Right ventricle myocardium inferior (tissue), 1 donor: Measurements from ENCODE around the gene SPACA5B. TPM values are rescaled to one million over a fixed set of nuclear protein-coding genes. Genes with fewer than 3 reads are reported as not detected.
"Not testable (repeated sequence)": the region's sequence is repeated elsewhere in the genome, so short reads cannot be mapped to it uniquely, and the experiment has no call there.

Source experiments
- ATAC-seq: fragments of 200-7000 bp; cut with Tn5 transposase; one replicate; pipeline ENCODE4 v1.9.1; 2020; ENCODE audit warnings: mild to moderate bottlenecking, moderate library complexity
- DNase-seq: peaks from one replicate; pipeline ENCODE4 v3.0.0; 2021; ENCODE audit errors: missing footprints
- intact Hi-C: fragments of 100-400 bp; cut with DNase I; formaldehyde crosslinking; loops from one replicate; pipeline ENCODE4 v1.11.0; 2022
- long read RNA-seq: library from polyadenylated mRNA; unstranded; transcript quantifications from one replicate; pipeline ENCODE4 v2.0.0, GENCODE V29; 2021
- total RNA-seq: library from RNA; stranded (reverse); fragmentation: NEBNext Ultra II Directional; extraction: Animal tissue kit (Norgen Biotek cat#: 25700); gene quantifications from one replicate; pipeline ENCODE4 v1.2.1, GENCODE V29; 2021
- donor health status: DM: no; HTN: yes; CAD: no; lungs with severe emphysema.

The SPACA5B gene
- total RNA-seq: not detected
- long read RNA-seq: 0 reads

DNA sequence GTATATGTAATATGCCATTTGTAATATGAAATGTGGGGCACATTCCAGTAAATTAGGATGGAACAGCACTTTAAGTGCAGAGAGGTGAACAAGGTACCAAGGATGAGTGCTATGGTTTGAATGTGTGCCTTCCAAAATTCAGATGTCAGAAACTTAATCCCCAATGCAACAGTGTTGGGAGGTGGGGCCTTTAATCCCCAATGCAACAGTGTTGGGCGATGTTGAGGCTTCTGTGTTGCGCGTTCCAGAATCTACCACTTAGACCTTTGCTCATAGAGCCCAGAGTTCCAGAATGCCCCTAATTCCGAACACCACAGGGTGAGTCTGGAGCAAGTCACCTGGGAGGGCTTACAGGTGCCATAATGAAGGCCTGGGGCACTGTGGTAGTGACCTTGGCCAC, at the start of gene SPACA5B:
Gene SPACA5B, plus strand, starts transcription at position 301 of the 400 bp plus-strand sequence. Its CDS starts 62 bp downstream, at position 363.
- not testable (repeated sequence) for ATAC-seq

GRCh38 chrX:48083212-48083611, 47.2 kb upstream of the SPACA5B start:
- DNase-seq (no peak), ATAC-seq (peak; percentile 62)
- intact Hi-C loops: loop anchor here (5.0 kb wide), 1 partner anchor 424 kb away; the partner anchor contains the start of gene PORCN

More for the DNA sequence above, at the start of gene SPACA5B:
- intact Hi-C loops, DNase-seq: not testable (repeated sequence)

DNA sequence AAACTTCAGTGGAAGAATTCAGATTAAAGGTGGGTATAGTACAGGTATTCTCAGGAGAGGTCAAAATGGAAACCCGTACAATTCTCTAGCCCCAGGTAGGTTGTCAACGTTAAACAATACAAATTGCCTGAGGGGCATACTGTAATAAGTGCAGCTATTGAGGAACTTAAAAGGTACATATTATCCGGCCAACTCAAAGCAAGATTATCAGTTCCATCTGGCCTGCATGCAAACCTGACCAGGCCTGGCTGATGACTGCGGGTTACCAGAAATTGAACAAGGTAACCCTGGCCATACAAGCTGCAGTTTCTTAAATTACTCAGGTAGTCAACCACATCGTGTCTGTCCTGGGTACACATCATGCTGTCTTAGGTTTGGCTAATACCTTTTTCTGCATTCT, 46.7 kb upstream of the SPACA5B start:
- DNase-seq (no peak), ATAC-seq (no peak)
- intact Hi-C loops: loop anchor here (5.0 kb wide), 1 partner anchor 424 kb away; the partner anchor contains the start of gene PORCN

GRCh38 chrX:48086082-48086481, 44.3 kb upstream of the SPACA5B start:
- ATAC-seq (no peak), DNase-seq (no peak)
- intact Hi-C loops: no loop called here

DNA sequence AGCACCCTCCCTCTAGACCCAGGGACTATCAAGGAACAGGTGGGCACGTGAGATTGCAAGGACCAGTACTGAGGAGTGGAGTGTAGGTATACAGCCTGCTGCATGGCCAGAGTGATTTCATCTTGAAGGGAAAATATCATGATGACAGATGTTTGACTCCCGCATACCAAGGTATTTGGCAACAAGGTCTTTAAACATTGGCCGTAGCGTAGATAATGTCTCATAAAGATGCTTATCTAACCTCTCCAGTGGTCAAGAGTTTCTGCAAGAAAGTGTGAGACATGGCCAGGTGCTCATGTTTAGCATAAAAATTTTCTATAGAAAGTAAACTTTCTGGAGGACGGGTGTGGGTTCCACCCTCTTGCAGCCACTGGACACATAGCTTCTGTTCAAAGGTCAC, 40.3 kb upstream of the SPACA5B start:
- DNase-seq (no peak), ATAC-seq (no peak)
- intact Hi-C loops: no loop called here

- DNase-seq, ATAC-seq, intact Hi-C loops: not testable (repeated sequence)
Measured at GRCh38 chrX:48092558-48092957, 37.9 kb upstream of the SPACA5B start.

- ATAC-seq (no peak), DNase-seq (no peak)
- intact Hi-C loops: no loop called here
Measured at GRCh38 chrX:48101443-48101842, 29.0 kb upstream of the SPACA5B start.

GRCh38 chrX:48102874-48103374, 27.5 kb upstream of the SPACA5B start:
- ATAC-seq (no peak), DNase-seq (no peak)
- intact Hi-C loops: no loop called here

DNA sequence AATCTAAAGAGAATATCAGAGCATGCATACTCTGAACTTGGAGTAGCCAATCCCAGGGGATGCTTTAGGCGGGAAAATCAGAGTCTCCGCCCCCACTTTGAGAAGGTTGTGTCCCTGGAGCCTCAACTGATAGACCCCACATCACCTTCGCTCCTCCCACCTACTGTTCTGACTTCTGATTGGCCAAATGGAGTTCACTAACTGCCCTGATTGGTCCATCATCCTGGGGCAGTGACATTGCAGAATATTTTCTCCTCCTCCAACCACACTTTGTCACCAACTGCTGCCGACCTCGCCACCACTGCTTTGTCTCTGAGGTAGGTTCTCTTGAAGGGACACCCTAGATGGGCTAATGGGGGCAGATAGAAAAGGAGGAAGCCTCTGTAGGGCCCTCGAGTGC, 22.7 kb upstream of the SPACA5B start:
- ATAC-seq (no peak), DNase-seq (no peak)
- intact Hi-C loops: no loop called here

DNA sequence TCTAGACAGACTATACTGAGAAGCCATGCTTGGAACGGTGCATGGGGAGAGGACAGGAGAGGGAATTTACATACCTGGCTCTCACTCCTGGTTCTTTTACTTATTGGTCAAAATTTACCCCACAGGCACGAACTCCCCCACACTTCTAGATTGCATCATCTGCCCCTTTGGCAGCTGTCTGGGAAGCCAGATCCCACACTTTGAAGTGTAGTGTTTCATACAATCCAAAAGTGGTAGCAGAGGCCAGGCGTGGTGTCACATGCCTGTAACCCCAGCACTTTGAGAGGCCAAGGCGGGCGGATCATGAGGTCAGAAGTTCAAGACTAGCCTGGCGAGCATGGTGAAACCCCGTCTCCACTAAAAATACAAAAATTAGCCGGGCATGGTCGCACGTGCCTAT, 5.1 kb upstream of the SPACA5B start:
- intact Hi-C loops, ATAC-seq, DNase-seq: not testable (repeated sequence)

GRCh38 chrX:48132308-48132844, 1.9 kb downstream of the SPACA5B start:
- ATAC-seq, DNase-seq, intact Hi-C loops: not testable (repeated sequence)

GRCh38 chrX:48139076-48139475, 8.7 kb downstream of the SPACA5B start:
- ATAC-seq, intact Hi-C loops: not testable (repeated sequence)

GRCh38 chrX:48141810-48142508, 11.5 kb downstream of the SPACA5B start:
- intact Hi-C loops, DNase-seq, ATAC-seq: not testable (repeated sequence)

More at GRCh38 chrX:48139076-48139475, 8.7 kb downstream of the SPACA5B start:
- DNase-seq: not testable (repeated sequence)

GRCh38 chrX:48142697-48143096, 12.3 kb downstream of the SPACA5B start:
- ATAC-seq, intact Hi-C loops, DNase-seq: not testable (repeated sequence)

- DNase-seq: no peak
- ATAC-seq: no peak
- intact Hi-C loops: no loop called here
Measured at GRCh38 chrX:48153769-48154168, 23.3 kb downstream of the SPACA5B start.

- ATAC-seq (no peak), DNase-seq (no peak)
- intact Hi-C loops: no loop called here
Measured at GRCh38 chrX:48154796-48155195, 24.4 kb downstream of the SPACA5B start.

- intact Hi-C loops: no loop called here
- DNase-seq (no peak), ATAC-seq (no peak)
Measured at GRCh38 chrX:48156014-48156413, 25.6 kb downstream of the SPACA5B start.

DNA sequence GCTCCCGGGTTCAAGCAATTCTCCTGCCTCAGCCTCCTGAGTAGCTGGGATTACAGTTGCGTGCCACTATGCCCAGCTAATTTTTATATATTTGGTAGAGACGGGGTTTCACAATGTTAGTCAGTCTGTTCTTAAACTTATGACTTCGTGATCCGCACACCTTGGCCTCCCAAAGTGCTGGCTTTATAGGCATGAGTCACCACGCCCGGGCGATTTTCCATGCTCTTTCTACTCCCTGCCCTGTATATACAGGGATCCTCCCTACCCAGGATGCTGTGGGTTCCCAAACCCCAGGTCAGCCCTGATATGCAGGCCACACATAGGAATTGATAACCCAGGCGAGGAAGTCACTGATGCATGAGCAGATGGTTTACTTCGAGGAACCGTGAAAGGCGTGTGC, 34.8 kb downstream of the SPACA5B start:
- ATAC-seq (no peak), DNase-seq (no peak)
- intact Hi-C loops: no loop called here

DNA sequence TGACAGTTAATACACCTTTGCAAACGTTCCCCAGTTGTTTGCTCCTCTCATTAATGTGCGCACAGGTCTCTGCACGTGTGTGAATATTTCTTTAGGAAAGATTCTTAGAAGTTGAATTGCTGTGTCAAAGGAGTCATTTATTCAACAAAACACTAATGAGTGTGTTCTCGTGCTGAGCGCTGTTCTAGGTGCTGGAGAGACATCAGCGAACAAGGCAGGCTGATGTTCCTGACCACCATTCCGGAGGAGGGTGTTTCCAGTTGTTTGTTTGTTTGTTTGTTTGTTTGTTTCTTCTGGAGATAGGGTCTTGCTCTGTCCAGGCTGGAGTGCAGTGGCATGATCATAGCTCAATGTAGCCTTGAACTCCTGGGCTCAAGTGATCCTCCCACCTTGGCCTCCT, 35.9 kb downstream of the SPACA5B start:
- ATAC-seq, DNase-seq, intact Hi-C loops: not testable (repeated sequence)

GRCh38 chrX:48179691-48180090, 49.3 kb downstream of the SPACA5B start:
- intact Hi-C loops: no loop called here
- DNase-seq (no peak), ATAC-seq (no peak)
